Measurements from ENCODE around the gene CCN5. TPM values are rescaled to one million over a fixed set of nuclear protein-coding genes. Genes with fewer than 3 reads are reported as not detected.

Gene CCN5
- total RNA-seq, 2 experiments from 2014 or later = not detected

- Histone ChIP-seq H3K4me1 (ENCODE audit: insufficient read depth, low read length, poor library complexity, severe bottlenecking) (no peaks in the 10 kb centered on the region), H2AFZ (ENCODE audit: low read length) (no peak overlapping the region), H3K4me2 (ENCODE audit: low read length) (no peak overlapping the region), H3K79me2 (ENCODE audit: insufficient read depth, low read depth, low read length) (no peaks in the 10 kb centered on the region), H3K36me3 (ENCODE audit: insufficient read depth, low read length) (no peaks in the 10 kb centered on the region), H3K9me3 (ENCODE audit: low read length) (no peaks in the 10 kb centered on the region), H3K4me3 (ENCODE audit: low read depth, low read length, poor library complexity, severe bottlenecking) (no peak overlapping the region), H4K20me1 (ENCODE audit: insufficient read depth, low read length) (no peaks in the 10 kb centered on the region), H3K9me2 (ENCODE audit: insufficient read depth, low read length) (no peaks in the 10 kb centered on the region), H3K27ac (ENCODE audit: low read depth, low read length, poor library complexity, severe bottlenecking) (no peak overlapping the region)
- no TSS peak for BruUV-seq (replicated peaks)
- no peak for DNase-seq (ENCODE audit: low spot score)
- intact Hi-C loops (cut with micrococcal nuclease; ENCODE audit: unreplicated experiment) = no loop called here
- ChIA-PET POLR2A (interaction anchor here (1.2 kb wide), 1 partner anchor 13 kb away, joined by 3 read pairs; no protein-coding TSS in a partner anchor), CTCF (ENCODE audit: unreplicated experiment) (no interaction called here)
- TF ChIP-seq EZH2phosphoT487 (IDR thresholded peaks at IDR 0.05; ENCODE audit: borderline replicate concordance, low read depth, low read length) = no peak
- TF ChIP-seq CTCF (conservative IDR thresholded peaks at IDR 0.05; ENCODE audit: low read length) = no peak
Observed at GRCh38 chr20:44723798-44724362, 8.7 kb downstream of the CCN5 start.

- Histone ChIP-seq H4K20me1 (ENCODE audit: insufficient read depth, low read length) (no peaks in the 10 kb centered on the region), H3K36me3 (ENCODE audit: insufficient read depth, low read length) (no peaks in the 10 kb centered on the region), H3K79me2 (ENCODE audit: insufficient read depth, low read depth, low read length) (no peaks in the 10 kb centered on the region), H3K9me2 (ENCODE audit: insufficient read depth, low read length) (no peaks in the 10 kb centered on the region), H3K4me3 (ENCODE audit: low read depth, low read length, poor library complexity, severe bottlenecking) (no peak overlapping the region), H3K27ac (ENCODE audit: low read depth, low read length, poor library complexity, severe bottlenecking) (no peak overlapping the region), H3K4me1 (ENCODE audit: insufficient read depth, low read length, poor library complexity, severe bottlenecking) (no peaks in the 10 kb centered on the region), H2AFZ (ENCODE audit: low read length) (no peak overlapping the region), H3K4me2 (ENCODE audit: low read length) (no peak overlapping the region), H3K9me3 (ENCODE audit: low read length) (no peaks in the 10 kb centered on the region)
- BruUV-seq (replicated peaks) = no TSS peak
- no peak for DNase-seq (ENCODE audit: low spot score)
- POLR2A ChIA-PET = interaction anchor here (1.2 kb wide), 1 partner anchor 12 kb away, joined by 3 read pairs; no protein-coding TSS in a partner anchor
- intact Hi-C loops (cut with micrococcal nuclease; ENCODE audit: unreplicated experiment) = no loop called here
- TF ChIP-seq CTCF (conservative IDR thresholded peaks at IDR 0.05; ENCODE audit: low read length) = no peak
- CTCF ChIA-PET (ENCODE audit: unreplicated experiment) = no interaction called here
Observed at GRCh38 chr20:44724423-44725091, 9.4 kb downstream of the CCN5 start.

GRCh38 chr20:44725837-44726236 lies 10.7 kb downstream of the CCN5 start:
- Histone ChIP-seq H3K79me2 (ENCODE audit: insufficient read depth, low read depth, low read length) (no peaks in the 10 kb centered on the region), H2AFZ (ENCODE audit: low read length) (no peak overlapping the region), H3K4me2 (ENCODE audit: low read length) (no peak overlapping the region), H3K9me2 (ENCODE audit: insufficient read depth, low read length) (no peaks in the 10 kb centered on the region), H3K4me3 (ENCODE audit: low read depth, low read length, poor library complexity, severe bottlenecking) (no peak overlapping the region), H3K4me1 (ENCODE audit: insufficient read depth, low read length, poor library complexity, severe bottlenecking) (no peaks in the 10 kb centered on the region), H3K9me3 (ENCODE audit: low read length) (no peaks in the 10 kb centered on the region), H4K20me1 (ENCODE audit: insufficient read depth, low read length) (no peaks in the 10 kb centered on the region), H3K36me3 (ENCODE audit: insufficient read depth, low read length) (no peaks in the 10 kb centered on the region), H3K27ac (ENCODE audit: low read depth, low read length, poor library complexity, severe bottlenecking) (no peak overlapping the region)
- POLR2A ChIA-PET = interaction anchor here (0.7 kb wide), 1 partner anchor 13 kb away, joined by 3 read pairs; no protein-coding TSS in a partner anchor
- no TSS peak for BruUV-seq (replicated peaks)
- intact Hi-C loops (cut with micrococcal nuclease; ENCODE audit: unreplicated experiment) = no loop called here
- TF ChIP-seq CTCF (conservative IDR thresholded peaks at IDR 0.05; ENCODE audit: low read length) (no peak), EZH2phosphoT487 (IDR thresholded peaks at IDR 0.05; ENCODE audit: borderline replicate concordance, low read depth, low read length) (no peak)
- DNase-seq (ENCODE audit: low spot score) = no peak
- CTCF ChIA-PET (ENCODE audit: unreplicated experiment) = no interaction called here
